ENCODE results near the gene TSPAN11. TPM values are rescaled to one million over a fixed set of nuclear protein-coding genes. Genes with fewer than 3 reads are reported as not detected.
A peak's percentile ranks its signal among the peaks of the same experiment; 100 is the strongest.

Gene TSPAN11
- total and polyA plus RNA-seq, 4 donors, result 0.13 to 1.2 (median 0.44) TPM

DNA sequence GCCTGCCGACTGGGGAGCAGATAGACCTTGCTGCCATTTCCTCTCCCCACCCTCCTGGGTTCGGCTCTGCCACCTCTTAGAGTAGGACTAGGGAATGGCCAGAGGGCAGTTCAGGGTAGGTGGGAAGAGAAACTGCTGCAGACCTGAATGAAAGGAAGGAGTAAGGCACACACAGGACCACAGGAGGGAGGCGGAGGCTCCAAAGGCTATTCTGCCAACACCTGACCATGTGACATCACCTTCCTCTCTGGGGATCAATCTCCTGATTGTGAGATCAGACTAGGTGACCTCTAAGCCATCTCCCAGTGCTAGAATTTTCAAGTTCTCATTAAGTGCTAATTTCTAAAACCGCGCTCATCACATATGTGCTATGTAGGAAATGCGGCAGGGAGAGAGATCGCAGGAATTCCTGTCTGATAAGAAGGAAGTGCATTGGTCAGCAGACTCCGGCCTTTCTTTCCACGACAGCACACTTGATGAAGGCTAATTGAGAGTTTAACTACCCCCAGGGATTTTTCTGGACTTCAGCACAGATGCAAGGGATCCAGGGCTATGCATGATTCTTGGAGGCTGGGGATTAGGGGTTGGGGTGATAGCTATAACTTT, 11.5 kb upstream of the TSPAN11 start:
- no peaks in the 10 kb centered on the region for H3K36me3 ChIP-seq (ENCODE audit: control insufficient read depth in 4 of 4, insufficient read depth in 3 of 4, low read depth in 1 of 4, low read length in 3 of 4)
- no peak overlapping the region for H3K27ac ChIP-seq (ENCODE audit: low read depth in 1 of 2, low read length in 2 of 2)
- WGBS, result 78% methylated on average over 9 of the region's 9 CpGs
- H3K4me1 ChIP-seq (ENCODE audit: control insufficient read depth in 4 of 4, insufficient read depth in 4 of 4, low read length in 3 of 4), result no peaks in the 10 kb centered on the region
- H3K9ac ChIP-seq (ENCODE audit: low read depth in 1 of 2, low read length in 2 of 2), result no peak overlapping the region
- no peaks in the 10 kb centered on the region for H3K27me3 ChIP-seq (ENCODE audit: control insufficient read depth in 4 of 4, insufficient read depth in 4 of 4, low read length in 3 of 4)
- TF ChIP-seq JUND (IDR thresholded peaks at IDR 0.05), result no peak
- peak; percentile 32 for TF ChIP-seq NR2F2 (IDR thresholded peaks at IDR 0.05)
- no peak for DNase-seq (ENCODE audit: low spot score)
- H3K4me3 ChIP-seq (ENCODE audit: low read depth in 1 of 3, low read length in 3 of 3), result no peak overlapping the region
- no peaks in the 10 kb centered on the region for H3K9me3 ChIP-seq (ENCODE audit: control insufficient read depth in 4 of 4, low read length in 3 of 4)

DNA sequence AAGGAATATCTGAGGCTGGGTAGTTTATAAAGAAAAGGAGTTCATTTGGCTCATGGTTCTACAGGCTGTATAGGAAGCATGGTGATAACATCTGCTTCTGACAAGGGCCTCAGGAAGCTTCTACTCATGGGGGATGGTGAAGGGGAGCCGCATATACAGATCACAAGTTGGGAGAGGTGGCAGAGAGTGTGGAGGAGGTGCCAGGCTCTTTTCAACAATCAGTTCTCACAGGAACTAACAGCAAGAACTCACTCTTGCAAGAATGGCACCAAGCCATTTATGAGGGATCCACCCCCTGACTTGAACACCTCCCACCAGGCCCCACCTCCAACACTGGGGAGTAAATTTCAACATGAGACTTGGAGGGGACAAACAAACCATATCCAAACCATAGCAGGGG, 3.5 kb upstream of the TSPAN11 start:
- peaks cover 0 to 4% (median 1%) of the 10 kb centered on the region in 4 donors for H3K27me3 ChIP-seq (ENCODE audit: control insufficient read depth in 4 of 4, insufficient read depth in 4 of 4, low read length in 3 of 4)

More for the DNA sequence above, 3.5 kb upstream of the TSPAN11 start:
- Histone ChIP-seq H3K36me3 (ENCODE audit: control insufficient read depth in 4 of 4, insufficient read depth in 3 of 4, low read depth in 1 of 4, low read length in 3 of 4) (no peaks in the 10 kb centered on the region), H3K27ac (ENCODE audit: low read depth in 1 of 2, low read length in 2 of 2) (no peak overlapping the region), H3K9ac (ENCODE audit: low read depth in 1 of 2, low read length in 2 of 2) (no peak overlapping the region), H3K9me3 (ENCODE audit: control insufficient read depth in 4 of 4, low read length in 3 of 4) (no peaks in the 10 kb centered on the region), H3K4me1 (ENCODE audit: control insufficient read depth in 4 of 4, insufficient read depth in 4 of 4, low read length in 3 of 4) (peaks cover 0 to 5% (median 3%) of the 10 kb centered on the region in 4 donors), H3K4me3 (ENCODE audit: low read depth in 1 of 3, low read length in 3 of 3) (no peak overlapping the region)
- 74% methylated on average over 1 of the region's 1 CpG for WGBS
- no peak for DNase-seq (ENCODE audit: low spot score)
- TF ChIP-seq, protein P1, sequence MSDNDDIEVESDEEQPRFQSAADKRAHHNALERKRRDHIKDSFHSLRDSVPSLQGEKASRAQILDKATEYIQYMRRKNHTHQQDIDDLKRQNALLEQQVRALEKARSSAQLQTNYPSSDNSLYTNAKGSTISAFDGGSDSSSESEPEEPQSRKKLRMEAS (IDR thresholded peaks at IDR 0.05), result no peak
- TF ChIP-seq FOXA1 (IDR thresholded peaks at IDR 0.05), result no peak
- TF ChIP-seq, protein P2, sequence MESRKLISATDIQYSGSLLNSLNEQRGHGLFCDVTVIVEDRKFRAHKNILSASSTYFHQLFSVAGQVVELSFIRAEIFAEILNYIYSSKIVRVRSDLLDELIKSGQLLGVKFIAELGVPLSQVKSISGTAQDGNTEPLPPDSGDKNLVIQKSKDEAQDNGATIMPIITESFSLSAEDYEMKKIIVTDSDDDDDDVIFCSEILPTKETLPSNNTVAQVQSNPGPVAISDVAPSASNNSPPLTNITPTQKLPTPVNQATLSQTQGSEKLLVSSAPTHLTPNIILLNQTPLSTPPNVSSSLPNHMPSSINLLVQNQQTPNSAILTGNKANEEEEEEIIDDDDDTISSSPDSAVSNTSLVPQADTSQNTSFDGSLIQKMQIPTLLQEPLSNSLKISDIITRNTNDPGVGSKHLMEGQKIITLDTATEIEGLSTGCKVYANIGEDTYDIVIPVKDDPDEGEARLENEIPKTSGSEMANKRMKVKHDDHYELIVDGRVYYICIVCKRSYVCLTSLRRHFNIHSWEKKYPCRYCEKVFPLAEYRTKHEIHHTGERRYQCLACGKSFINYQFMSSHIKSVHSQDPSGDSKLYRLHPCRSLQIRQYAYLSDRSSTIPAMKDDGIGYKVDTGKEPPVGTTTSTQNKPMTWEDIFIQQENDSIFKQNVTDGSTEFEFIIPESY (IDR thresholded peaks at IDR 0.05), result no peak
- TF ChIP-seq FOXA2 (IDR thresholded peaks at IDR 0.05), result no peak
- TF ChIP-seq EGR1 (IDR thresholded peaks at IDR 0.05; ENCODE audit: low read depth in 2 of 2), result no peak
- no peak for TF ChIP-seq HNF4A (conservative IDR thresholded peaks at IDR 0.05)
- TF ChIP-seq, protein P3, sequence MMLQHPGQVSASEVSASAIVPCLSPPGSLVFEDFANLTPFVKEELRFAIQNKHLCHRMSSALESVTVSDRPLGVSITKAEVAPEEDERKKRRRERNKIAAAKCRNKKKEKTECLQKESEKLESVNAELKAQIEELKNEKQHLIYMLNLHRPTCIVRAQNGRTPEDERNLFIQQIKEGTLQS (IDR thresholded peaks at IDR 0.05), result no peak
- TF ChIP-seq, protein P4, sequence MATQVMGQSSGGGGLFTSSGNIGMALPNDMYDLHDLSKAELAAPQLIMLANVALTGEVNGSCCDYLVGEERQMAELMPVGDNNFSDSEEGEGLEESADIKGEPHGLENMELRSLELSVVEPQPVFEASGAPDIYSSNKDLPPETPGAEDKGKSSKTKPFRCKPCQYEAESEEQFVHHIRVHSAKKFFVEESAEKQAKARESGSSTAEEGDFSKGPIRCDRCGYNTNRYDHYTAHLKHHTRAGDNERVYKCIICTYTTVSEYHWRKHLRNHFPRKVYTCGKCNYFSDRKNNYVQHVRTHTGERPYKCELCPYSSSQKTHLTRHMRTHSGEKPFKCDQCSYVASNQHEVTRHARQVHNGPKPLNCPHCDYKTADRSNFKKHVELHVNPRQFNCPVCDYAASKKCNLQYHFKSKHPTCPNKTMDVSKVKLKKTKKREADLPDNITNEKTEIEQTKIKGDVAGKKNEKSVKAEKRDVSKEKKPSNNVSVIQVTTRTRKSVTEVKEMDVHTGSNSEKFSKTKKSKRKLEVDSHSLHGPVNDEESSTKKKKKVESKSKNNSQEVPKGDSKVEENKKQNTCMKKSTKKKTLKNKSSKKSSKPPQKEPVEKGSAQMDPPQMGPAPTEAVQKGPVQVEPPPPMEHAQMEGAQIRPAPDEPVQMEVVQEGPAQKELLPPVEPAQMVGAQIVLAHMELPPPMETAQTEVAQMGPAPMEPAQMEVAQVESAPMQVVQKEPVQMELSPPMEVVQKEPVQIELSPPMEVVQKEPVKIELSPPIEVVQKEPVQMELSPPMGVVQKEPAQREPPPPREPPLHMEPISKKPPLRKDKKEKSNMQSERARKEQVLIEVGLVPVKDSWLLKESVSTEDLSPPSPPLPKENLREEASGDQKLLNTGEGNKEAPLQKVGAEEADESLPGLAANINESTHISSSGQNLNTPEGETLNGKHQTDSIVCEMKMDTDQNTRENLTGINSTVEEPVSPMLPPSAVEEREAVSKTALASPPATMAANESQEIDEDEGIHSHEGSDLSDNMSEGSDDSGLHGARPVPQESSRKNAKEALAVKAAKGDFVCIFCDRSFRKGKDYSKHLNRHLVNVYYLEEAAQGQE (IDR thresholded peaks at IDR 0.05), result no peak
- TF ChIP-seq YY1 (IDR thresholded peaks at IDR 0.05), result no peak
- TF ChIP-seq NR2F2 (IDR thresholded peaks at IDR 0.05), result no peak
- TF ChIP-seq, protein P5, sequence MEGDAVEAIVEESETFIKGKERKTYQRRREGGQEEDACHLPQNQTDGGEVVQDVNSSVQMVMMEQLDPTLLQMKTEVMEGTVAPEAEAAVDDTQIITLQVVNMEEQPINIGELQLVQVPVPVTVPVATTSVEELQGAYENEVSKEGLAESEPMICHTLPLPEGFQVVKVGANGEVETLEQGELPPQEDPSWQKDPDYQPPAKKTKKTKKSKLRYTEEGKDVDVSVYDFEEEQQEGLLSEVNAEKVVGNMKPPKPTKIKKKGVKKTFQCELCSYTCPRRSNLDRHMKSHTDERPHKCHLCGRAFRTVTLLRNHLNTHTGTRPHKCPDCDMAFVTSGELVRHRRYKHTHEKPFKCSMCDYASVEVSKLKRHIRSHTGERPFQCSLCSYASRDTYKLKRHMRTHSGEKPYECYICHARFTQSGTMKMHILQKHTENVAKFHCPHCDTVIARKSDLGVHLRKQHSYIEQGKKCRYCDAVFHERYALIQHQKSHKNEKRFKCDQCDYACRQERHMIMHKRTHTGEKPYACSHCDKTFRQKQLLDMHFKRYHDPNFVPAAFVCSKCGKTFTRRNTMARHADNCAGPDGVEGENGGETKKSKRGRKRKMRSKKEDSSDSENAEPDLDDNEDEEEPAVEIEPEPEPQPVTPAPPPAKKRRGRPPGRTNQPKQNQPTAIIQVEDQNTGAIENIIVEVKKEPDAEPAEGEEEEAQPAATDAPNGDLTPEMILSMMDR (IDR thresholded peaks at IDR 0.05; ENCODE audit: low read depth, low read length, missing input control), result no peak
- TF ChIP-seq GABPA (IDR thresholded peaks at IDR 0.05 in 1 of 2, conservative IDR thresholded peaks at IDR 0.05 in 1 of 2), result no peak
- no peak for TF ChIP-seq HNF4G (IDR thresholded peaks at IDR 0.05)
- TF ChIP-seq JUND (IDR thresholded peaks at IDR 0.05), result no peak
- TF ChIP-seq TAF1 (conservative IDR thresholded peaks at IDR 0.05), result no peak
